T-helper 2 cell treated with Interferon-gamma antibody and Interleukin-4, amounts not matched to agents 100 ng/mL and 5 ng/mL, for 36 hours (primary cell): ENCODE results near the gene KRTAP10-1. TPM values are rescaled to one million over a fixed set of nuclear protein-coding genes. Genes with fewer than 3 reads are reported as not detected.

Experiments used
- intact Hi-C: fragments of 100-400 bp; cut with micrococcal nuclease; formaldehyde crosslinking; loops from one replicate; pipeline ENCODE4 v1.15.1; 2023
- total RNA-seq: library from RNA; stranded (reverse); gene quantifications from 2 replicates; pipeline ENCODE4 v1.2.3, GENCODE V29; 2022

Gene KRTAP10-1
- total RNA-seq, 1 donor from 2014 or later = not detected

DNA sequence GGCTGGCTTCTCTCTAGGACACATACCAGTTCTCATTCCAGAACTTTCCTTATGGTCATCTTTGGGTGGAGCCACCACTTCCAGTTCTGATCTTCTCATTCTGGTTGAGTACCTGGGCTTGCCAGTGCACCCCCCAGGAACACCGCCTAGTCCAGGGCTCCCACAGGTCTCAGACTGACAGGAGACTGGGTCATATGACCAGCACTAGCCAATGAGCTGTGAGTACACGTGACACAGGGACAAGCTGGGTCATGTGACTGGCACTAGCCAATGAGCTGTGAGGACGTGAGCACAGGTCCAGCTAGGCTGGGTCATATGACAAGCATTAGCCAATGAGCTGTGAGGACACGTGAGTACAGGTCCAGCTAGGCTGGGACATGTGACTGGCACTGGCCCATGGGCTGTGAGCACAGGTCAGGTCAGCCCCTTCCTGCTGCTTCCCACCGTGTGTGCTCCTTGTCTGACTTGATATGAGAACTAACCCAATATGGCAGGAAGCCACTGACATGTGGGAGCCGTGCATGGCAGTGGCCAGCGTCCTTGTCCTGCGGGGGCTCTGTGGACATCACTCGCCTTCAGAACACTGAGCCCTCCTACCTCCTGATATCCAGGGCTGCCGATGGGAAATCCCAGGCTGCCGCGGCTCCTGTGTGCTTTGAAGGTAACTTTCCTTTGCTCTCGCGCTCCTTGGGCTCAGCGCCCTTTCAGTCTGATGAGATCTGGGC lies 22.7 kb downstream of the KRTAP10-1 start:
- intact Hi-C loops = no loop called here

DNA sequence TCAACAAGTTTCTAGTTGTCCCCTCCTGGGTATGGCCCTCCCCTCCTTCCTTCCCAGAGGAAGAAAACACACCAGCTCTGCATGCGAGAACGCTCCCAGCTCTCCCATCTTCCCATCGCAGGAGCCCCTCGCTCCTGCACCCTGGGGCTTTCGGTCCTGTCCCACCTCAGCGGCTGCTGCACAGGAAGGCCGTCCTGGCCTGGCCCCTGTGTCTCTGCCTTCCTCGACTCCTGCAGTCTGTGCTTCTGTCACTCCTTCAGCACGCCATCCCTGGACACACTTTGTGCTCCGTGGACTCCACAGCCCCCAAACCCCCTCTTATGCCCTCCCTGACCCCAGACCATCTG lies 23.2 kb downstream of the KRTAP10-1 start:
- intact Hi-C loops = no loop called here

DNA sequence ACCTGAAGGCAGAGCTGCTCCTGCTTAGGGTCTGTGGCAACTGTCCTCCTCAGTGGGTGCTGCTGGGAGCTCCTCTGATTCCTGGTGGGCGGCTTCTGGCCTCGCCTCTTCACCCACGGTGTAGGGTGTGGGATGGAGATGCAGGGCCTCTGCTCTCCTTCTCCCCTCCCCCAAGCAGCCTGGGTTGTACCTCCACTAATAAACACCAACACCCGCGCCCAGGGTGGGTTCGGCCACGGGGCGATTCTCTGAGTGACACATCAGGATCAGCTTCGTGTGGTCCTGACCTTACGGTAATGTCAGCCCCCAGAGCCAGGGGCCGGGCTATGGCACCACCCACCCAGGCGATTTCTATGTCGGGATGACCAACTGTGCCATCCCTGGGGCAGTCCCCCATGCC lies 23.7 kb downstream of the KRTAP10-1 start:
- intact Hi-C loops = no loop called here

DNA sequence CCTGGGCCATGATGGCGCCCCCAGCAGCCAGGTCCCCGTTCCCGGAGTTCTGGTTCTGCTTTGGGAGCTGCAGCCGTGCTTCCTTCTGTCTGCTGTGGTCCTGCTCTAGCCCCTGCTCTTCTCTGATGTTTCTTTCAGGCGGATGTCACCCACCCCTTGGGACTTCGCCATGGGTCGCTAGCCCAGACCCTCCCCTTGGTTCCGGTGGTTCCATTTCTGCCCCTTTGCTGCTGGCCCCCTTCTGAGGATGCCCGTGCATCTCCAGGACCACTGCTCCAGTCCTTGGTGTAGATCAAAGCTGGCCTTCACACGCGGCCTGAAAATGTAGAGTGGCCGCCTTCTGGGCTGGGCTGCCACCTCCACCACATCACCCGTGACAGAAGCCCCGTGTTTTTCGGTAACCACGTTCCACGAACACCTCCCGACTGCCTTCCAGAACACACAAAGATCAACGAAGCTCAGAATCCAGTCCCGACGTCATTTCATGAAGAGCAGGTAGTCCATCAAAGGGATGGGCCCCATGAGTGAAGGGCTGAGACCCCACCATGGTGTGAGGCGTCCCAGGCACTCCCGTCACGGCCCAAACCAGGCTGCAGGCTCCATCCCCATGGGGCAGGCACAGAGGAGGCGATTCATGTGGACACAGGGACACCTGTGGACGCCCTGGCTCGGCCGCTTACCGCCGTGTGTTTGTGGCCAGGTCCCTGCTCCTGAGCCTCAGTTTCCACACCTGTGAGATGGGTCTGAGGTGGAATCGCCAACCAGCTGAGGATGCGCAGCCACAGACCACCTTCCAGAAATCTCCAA lies 24.4 kb downstream of the KRTAP10-1 start:
- intact Hi-C loops = no loop called here

DNA sequence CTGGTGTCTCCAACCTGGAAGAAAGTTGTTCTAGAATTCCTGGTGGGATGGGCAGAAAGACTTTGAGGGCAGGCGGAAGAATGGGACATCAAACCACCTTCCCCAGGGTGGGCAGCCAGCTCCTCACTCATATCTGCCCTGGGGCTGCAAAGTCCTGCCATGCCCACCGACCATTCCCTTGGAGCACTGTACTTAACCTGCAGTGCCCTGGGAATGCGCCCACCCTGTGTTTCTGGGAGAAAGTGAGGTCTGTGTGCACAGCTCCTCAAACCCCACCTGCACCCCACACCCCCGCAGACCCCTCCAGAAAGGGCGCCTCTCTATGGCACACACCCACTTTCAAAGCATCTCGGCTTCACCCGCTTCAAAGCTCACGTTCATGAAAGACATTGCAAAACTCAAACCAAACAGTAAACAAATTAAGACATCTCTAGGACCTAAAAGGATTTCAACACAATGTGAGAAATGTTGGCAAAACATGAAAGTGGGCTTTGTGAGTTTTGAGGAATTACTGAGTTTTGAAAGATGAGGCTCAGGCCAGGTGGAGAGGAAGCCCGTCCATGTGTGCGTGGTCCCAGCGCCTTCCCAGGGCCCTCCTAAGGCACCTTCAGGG lies 25.1 kb downstream of the KRTAP10-1 start:
- intact Hi-C loops = no loop called here

DNA sequence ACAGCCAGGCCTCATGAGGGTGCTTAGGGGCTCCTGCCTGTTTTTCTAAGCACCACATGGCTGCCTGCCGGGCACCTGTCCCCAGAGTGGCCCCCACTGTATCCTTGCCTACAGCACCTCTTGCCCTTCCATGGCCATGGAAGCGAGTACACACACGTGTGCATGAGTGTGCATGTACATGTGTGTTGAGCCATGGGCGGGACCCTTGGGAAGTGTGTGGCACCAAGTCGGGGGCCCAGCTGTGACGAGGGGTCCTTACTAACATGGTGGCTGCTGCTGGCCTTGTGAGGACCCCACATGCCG lies 25.8 kb downstream of the KRTAP10-1 start:
- intact Hi-C loops = no loop called here

DNA sequence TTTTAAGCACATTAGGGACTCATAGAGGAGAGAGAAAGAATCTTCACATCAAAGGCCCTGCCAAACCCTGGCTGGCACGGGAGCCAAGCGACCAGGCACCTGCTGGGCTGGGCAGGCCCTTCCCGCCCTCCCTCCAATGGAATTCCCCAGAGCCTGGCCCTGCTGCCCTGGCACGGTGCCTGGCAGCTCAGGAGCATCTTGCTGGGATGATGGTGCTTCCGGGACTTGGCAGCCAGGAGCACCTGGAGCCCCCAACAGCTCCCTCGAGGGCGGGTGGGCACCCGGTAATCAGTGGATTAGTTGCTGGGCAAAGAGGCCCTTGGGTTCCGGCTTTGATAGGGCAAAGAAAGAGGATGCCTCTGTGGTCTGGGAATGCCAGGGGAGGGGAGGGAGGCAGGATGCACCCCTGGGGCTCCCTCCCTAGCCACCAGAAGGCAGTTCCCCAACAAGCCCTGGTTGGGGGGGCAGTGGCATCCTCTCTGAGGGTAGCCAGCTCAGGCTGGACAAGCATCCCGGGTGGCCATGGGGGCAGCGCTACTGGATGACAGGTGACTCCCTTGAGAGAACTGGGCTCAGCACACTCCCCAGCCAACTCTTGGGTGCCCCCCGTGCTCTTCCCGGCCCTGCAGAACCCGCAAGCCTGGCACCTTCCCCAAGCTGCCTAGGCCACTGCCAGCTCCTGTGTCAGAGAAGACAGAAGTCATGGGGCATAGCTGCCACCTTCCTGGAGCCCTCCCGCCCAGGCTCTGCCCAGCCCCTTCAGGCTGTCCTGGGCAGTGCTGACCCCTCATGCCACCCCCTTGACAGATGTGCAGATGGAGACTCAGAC lies 26.4 kb downstream of the KRTAP10-1 start:
- intact Hi-C loops = no loop called here

DNA sequence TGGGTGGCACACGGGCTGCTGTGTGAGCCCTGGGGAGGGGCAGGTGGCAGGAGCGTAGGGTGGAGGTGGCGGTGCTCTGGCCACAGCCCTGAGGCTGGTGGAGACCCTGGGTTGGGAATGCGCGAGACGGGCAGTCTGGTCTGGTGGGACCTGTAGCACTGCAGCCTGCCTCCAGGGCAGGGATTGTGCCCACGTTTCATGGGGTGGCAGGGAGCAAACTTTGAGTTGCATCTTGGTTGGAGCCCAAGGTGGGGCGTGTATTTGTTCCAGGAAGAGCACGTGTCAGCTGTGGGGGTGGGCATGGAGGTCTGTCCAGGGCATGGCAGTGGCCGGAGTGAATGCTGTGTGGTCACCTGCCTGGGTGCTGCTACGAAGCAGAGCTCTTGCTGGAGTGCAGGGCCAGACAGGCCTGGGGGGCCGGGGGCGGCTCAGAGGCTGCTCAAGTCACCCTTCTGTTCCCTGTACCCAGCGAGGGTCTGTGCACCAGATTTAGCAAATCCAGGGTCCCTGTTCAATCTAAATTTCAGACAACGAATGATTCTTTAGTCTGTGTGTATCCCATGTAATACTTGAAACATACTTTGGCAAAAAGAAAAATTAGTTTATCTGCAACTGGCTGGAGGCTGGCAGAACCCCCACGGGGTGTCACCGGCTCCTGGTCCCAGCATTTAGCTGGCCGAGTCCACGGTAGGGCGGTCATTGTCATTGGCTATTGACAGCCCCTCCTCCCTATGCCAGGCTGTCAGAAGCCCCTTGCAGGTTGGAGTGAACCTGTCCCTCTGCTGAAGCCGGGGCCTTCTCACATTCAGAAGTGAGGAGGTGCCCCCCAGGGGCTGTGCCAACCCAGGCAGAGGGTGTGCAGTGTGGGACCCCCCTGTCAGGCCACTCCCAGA lies 27.3 kb downstream of the KRTAP10-1 start:
- intact Hi-C loops = no loop called here

DNA sequence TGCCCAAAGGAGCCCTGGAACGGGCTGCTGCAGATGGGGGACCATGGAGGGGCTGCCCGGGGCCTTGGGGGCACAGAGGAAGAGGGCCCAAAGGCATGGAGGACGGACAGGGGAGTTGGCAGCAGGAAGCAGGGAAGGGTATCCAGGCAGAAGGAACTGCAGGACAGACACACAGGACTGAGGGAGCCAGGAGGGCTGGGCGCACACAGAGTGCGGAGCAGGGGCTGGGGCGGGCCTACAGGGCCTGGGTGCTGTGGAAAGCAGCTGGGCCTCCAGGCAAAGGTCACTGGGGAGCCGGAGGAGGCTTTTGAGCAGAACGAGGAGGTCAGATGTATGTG lies 28.1 kb downstream of the KRTAP10-1 start:
- intact Hi-C loops = loop anchor here (2.0 kb wide), 1 partner anchor 231 kb away; no protein-coding TSS in a partner anchor

DNA sequence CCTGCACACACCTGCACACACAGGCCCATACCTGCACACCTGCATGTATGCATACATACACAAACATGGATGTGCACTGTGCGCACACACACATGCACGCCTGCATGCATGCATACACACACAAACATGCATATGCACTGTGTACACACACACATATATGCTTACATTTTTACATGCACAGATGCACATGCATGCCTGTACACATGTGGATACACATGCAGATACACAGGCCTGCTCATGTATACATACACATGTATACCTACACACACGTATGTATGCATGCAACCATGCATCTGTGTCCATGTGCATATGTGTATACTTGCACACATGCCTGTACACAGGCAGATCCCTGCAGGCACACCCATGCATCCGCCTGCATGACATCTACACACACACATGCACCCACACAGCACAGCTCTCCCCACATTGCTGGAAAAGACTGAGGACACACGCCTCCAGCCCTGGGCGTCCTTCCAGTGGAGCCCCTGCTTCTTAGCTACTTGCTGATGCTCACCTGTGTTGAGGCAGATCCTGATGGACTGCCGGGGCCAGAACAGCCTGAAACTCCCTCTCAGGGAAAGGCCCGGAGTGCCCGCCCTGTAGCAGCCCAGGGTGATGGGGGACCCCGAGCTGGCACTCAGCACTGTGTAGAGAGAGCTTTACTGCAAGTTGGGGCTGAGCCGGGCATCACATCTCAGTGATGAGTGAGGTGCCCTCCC lies 28.6 kb downstream of the KRTAP10-1 start:
- intact Hi-C loops = loop anchor here (2.0 kb wide), 1 partner anchor 231 kb away; no protein-coding TSS in a partner anchor

DNA sequence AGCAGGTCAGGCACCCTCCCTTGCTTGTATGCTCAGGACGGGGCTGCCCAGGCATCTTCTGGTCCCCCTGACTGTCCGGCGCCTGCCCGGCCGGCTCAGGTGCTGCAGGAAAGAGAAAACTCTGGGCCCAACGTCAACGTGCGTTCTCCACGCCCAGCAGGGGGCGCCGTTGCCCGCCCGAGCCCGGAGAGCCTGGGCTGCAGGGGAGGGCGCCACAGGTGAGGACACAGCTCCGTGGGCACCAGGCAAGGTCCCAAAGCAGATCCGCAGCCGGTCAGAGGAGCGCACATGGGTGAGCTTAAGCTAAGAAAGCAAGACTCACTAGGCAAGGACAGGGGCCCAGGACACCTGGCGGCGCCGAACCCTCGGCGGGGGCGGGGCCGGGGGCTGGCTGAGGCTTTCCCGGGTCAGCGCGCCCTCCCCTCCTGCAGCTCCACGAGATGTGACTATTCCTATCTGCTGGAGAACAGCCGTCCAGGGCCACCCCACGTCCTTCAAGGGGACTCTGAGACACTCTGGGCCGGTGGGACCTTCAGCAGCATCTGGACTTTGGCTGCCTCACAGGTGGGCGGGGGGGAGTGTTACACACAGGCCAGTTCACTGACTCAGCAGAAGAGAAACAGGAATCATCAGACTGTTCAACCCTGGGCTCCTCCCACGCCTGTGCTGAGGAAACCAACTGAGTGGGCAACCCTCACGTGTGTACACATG lies 29.3 kb downstream of the KRTAP10-1 start:
- intact Hi-C loops = loop anchor here (1.0 to 2.0 kb wide), 2 partner anchors 232 to 283 kb away; no protein-coding TSS in a partner anchor

DNA sequence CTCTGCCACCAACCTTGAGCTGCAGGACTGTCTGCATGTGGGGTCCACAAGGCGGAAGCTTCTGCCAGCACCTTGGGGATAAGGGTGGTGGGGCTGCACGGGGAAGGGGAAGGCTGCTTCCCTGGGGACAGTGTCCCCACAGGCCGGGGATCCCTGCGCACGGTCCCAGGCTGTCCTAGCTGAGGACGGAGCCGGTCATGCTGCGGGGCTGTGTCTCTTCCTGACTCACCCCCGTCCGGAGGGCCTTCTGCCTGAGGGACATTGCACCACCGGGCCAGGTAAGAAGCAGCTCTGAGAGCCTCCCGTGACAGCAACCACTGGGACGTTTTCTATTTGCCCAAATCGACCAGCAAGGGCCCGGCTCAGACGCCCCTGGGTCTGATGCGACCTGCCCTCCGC lies 29.9 kb downstream of the KRTAP10-1 start:
- intact Hi-C loops = loop anchor here (1.0 to 2.0 kb wide), 2 partner anchors 233 to 283 kb away; no protein-coding TSS in a partner anchor

DNA sequence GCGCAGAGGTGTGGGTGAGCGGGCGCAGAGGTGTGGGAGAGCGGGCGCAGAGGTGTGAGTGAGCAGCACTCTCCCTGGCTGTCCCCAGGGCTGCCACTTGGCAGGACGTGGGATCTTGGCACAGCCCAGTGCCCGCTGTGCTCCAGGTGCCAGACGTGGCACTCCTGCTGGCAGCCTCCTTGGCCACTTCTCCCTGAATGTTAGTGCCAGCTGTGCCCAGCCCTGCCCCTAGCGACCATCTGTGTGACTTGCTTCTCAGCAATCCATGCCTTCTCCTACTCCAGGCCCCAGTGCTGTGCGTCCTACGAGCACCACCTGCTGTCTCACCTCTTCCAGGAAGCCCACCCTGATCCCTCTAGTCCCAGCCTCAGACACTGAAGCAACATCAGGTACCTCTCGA lies 30.5 kb downstream of the KRTAP10-1 start:
- intact Hi-C loops = no loop called here

DNA sequence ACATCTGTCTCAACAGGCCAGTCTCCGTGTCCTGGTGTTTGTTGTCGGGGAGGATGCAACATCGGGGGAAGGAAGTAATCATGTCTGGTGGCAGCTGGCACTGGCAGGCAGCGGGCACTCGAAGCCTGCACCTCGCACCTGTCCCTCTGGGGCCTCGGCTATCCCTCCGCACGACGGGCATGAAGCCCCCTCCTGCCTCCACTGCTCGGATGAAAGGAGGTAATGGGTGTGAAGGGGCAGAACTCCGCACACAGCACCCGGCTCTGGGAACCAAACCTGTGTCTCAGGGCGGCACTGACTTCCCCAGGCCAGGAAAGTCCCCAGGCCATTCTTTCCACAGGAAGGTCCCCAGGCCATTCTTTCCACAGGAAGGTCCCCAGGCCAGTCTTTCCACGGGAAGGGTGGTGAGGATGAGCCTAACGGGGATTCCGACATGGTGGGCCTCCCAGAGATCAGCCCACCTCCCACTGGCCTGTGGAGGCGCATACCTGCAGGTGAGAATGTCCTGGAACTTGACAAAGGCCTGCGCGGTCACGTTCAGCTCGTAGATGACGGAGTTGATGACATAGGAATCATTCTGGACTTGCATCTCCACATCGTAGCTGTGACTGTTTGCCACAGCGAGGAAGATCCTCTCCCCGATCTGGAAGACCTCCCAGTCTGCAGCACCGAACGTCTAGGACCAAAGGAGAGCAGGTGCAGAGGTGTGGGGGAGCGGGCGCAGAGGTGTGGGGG lies 31.1 kb downstream of the KRTAP10-1 start:
- intact Hi-C loops = no loop called here

DNA sequence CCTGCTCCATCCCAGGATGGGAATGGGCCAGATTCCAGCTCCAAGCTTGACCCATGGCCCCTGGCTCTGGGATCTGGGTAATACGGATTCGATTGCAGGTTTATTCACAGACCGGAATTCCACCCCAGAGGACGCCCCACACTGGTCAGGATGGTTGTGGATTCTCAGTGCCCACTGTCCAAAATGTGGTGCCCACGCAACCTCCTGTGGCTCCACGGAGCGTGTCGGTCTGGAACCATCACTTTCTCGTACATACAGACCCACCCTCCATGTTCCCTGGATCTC lies 31.6 kb downstream of the KRTAP10-1 start:
- intact Hi-C loops = no loop called here

DNA sequence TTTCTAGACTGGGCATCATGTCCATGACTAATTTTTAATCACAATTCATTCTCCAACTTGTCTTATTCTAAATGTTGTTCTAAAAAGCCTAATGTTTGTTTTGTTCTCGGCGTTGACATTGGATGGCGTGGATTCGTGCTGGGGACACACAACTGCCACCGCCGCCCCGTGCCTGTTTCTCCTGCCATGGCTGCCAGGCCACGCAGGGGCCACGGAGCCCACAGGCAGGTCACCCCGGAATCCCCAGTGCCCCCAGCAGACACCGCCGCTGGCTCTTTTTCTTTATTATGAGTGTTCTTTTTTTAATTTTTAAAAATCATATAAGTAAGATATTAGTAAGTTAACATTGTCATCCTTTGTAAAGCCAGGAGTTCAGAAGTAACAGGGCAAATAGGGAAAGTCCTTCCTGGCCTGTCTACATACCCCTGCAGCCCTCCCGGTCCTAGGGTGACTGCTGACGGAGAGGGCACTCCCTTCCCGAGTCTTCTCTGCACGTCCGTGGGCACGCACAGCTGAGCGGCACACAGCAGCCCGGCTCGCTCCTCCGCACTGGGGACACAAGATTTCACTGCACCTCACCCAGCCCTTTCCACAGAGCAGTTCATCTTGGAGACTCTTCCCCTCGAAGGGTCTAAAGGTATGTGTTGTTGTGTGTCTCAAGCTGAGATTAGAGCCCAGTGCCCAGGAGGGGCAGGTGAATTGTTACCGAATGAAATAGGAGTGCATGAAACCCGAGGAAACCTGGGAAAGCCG lies 32.1 kb downstream of the KRTAP10-1 start:
- intact Hi-C loops = no loop called here

DNA sequence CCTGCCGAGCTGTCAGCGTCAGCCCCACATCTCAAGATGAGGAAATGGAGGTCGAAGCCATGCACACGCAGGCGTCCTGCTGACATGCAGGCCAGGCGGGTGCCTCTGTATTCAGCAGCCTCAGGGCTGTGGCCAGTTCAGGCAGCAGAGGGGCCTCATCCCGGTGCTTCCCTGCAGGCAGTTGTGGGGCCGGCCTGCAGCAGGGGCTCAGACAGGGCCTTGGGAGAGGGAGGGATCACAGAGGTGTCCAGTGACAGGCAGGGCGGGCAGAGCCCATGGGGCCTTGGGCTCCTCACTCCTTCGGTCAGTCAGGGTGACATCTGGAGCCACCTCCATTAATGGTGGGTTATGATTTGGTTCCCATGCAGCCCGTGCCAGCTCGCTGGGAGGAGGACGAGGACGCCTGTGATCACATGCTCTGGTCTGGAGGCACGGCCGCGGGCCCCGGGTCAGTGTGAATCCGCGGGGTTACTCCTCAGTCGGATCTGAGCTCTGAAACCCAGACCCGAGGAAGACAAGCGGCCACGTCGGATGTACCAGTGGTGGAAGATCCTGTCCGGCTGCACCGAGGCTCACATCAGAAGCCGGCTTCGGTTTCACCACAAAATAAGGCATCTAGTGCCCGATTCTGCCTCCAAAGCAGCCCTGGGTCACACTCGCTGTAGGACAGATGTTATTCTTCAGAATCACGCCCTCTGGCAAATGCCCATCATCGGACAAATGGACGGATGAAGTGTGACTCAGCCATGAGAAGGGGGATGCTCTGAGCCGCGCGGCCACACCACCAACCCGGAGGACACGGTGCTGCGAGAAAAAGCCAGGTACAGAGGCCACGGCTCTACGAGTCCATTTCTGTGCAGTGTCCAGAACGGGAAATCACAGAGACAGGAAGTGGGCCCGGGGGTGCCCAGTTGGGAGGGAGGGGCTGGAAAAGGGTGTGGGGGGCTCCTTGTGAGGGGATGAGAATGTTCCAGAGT lies 33.4 kb downstream of the KRTAP10-1 start:
- intact Hi-C loops = no loop called here
